ENCODE results near the gene RIMBP2.
"Not testable (repeated sequence)": the region's sequence is repeated elsewhere in the genome, so short reads cannot be mapped to it uniquely, and the experiment has no call there.

RIMBP2 gene

DNA sequence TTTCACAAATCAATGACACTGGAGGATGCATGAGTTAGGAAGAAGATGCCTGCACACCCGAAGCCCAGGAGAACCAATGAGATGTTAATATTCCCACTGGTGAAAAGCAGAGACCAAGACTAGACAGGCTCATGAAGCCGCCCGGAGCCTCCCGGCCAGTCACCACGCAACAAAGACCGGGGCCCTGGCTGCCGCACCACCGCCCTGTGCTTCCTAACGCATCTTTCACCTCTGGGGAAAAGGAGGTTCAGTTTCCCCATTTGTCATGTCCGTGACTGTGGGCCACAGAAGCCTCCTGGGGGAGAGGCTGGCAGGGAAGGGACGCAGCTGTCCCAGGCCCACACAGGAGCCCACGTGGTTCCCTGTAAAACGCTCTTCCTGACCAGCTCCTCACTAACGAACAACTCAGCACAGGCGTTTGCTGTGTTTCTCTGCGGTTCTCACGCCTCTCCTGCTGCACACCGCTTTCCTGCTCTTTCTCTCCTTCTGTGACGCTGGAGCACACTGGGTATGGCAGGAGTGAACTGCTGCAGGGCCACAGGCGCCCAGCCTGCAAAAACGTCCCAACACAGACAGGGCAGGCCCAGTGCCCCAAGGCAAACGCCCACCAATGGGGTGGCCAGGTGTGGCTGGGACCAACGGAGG is 10.8 kb downstream of the RIMBP2 start:
- DNase-seq (ENCODE audit: low spot score) = no peak

DNA sequence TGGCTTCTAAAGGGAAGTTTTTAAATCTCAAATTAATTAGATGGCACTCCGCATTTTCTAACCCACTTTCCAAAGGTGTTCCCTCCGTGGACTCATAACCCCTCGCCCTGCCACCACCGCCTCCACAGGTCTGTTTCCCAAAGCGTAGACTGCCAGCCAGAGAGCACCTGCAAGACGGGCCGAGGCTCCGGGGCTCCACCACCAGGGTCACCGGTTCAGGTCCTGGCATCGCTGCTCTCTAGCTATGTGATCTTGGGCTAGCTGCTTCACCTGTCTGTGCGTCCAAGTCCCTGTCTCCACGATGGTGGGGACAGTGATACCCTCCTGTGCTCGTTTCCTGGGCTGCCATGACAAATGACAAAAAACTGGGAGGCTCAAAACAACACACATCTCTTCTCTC is 11.5 kb downstream of the RIMBP2 start:
- DNase-seq (ENCODE audit: low spot score) = no peak

DNA sequence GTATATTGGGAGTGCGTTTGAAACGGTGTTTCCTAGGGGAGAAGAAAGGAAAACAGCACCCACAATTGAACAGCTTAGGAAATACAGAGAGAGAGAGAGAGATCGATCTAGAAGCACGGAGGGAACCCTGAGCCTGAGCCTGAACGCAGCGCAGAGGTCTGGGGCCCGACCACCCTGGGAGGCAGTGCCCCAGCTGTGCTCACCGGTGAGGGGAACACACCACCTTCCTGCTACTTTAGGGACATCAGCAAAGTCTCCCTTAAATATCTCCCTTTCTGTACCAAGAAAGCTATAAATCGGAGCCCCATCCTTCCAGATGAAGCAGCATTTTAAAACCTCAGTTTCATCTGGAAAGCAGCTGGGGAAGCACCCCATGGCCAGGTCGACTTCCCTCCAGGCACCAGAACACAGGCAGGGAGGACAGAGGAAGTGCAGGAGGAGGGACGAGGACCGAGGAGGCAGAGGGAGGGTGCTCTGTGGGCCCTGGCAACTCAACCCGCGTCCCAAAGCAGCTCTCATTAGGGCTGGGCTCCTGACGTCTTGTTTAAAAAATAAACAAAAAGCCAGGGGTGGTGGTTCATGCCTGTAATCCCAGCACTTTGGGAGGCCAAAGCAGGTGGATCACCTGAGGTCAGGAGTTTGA is 12.2 kb downstream of the RIMBP2 start:
- no peak for DNase-seq (ENCODE audit: low spot score)

DNA sequence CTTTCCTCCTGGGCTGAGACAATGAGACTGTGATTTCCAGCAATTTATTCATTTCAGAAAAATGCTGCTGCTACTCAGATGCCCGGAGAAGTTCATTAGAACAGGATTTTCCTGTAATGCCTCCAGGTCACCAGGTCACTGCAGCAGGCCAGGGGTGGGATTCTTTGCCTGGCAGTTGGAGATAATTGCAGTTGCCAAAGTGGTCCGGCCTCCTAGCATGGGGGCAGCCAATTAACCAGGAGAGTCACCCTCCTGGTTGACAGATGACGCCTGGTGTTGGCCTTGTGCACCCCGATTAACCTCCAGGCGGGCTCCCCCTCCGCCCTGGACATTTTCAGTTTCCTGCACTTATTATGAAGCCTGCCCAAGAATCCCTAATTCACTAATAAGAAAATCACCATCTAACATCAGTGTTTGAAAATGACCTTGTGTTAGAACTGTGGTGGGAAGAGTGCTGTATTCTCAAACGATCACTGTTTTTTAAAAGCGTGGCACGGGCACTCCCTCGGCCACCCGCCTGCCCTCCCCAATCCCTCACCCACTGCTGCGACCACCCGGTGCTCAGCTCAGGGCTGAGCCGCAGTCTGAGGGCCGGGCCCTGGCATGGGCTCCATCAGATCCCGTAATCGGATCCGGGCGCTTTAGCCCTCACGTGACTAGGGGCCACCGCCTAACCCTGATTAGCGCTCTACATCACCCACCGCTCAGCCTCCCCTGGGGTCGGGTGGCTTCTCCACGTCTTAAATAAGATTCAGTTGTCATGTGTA is 12.9 kb downstream of the RIMBP2 start:
- DNase-seq (ENCODE audit: low spot score) = no peak

DNA sequence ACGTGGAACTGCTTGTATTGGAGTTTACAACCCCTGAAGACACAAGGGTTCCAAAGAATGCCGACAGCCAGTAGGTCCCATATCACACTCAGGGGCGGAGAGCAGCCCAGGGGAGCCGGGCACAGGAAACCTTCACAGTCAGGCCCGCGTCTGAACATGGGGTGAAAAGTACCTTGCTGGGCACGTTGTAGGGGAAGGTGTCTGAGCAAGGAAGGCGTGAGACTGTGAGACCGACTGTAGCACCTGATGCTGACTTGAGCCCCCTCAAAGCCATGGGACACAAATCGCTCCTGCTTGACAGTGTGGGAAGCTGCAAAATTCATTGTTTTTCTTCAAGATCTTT is 14.7 kb downstream of the RIMBP2 start:
- DNase-seq (ENCODE audit: low spot score) = no peak

DNA sequence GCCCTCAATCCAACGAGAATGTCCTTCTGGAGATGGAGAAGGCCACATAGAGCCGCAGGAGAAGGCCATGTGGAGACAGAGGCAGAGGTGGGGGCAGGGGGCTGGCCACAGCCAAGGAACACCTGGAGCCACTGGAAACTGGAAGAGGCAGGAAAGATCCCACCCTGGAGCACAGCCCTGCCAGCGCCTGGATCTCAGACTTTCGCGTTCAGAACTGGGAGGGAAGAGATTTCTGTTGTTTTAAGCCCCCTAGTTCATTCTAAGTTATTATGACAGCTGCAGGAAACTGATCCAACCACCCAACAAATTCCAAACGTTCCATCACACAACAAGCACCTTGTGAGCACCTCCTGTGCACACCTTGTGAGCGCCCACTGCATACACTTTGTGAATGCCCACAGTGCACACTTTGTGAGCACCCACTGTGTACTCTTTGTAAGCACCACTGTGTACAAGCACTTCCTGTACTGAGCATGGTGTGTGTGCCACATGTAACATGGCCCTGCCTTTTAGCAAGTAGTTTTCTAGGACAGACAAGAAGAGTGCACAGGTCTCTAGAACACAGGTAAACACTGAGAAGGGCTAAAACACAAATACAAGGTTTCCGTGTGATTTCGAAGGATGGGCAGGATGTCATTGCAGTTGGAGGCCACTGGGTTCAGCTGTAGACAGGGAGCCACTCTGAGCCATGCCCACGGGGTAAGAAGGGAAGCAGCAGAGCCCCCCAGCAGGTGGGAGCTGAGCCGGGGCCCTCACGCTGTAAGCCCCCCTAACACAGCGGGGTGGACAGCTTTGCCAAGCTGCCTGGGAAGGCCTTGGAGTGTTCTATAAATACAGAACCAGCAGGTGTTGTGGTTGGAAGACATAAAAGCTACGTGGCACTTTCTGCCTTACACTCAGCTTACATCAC is 15.4 kb downstream of the RIMBP2 start:
- DNase-seq (ENCODE audit: low spot score) = no peak

DNA sequence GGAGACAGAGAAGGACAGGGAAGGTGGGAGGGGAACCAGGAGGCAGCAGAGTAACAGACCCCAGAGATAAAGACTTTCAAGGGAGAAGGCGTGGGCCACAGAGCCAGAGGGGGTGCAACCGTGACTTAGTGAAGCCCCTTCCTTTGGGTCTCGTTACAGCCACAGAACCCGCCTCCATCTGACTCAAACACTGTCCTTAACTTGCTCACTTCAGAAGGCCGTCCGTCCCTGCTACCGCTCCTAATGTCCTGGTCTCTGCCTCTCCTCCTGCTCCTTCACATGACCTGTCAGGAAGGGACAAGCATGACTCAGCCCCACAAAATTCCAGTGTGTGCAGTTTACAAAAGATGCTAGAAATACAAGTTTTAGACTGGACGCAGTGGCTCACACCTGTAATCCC is 18.0 kb downstream of the RIMBP2 start:
- no peak for DNase-seq (ENCODE audit: low spot score)

DNA sequence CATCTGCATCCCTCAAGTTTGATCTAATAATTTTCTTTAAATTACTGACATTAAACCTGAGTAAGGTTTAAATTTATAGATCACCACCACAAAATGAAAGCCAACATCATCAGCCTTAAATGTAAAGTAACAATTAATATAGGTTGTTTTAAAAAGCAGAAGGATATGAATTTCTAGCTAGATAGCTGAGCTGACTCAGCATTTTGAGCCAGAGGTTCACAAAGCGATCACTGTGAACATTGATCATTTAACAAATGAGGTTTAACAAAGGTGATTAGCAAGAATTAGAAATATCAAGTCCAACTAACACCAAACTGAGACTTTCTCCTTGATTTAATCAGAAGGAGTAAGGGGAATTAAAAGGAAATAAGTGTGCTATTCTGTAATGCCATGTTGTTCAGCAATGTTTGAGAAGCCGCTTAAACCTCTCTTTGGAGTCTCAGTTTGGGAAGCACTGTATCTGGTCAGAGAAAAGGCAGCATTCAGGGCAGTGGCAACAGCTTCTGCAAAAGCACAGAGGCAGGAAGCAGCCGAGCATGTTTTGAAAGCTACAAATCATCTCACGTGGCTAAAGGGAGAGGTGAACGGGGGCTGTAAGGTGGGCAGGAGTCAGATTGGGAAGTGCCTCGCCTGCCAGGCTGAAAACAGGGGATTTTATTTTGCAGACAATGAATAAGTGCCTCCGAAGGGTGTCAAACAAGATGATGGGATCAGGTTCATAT is 19.6 kb downstream of the RIMBP2 start:
- no peak for DNase-seq (ENCODE audit: low spot score)

DNA sequence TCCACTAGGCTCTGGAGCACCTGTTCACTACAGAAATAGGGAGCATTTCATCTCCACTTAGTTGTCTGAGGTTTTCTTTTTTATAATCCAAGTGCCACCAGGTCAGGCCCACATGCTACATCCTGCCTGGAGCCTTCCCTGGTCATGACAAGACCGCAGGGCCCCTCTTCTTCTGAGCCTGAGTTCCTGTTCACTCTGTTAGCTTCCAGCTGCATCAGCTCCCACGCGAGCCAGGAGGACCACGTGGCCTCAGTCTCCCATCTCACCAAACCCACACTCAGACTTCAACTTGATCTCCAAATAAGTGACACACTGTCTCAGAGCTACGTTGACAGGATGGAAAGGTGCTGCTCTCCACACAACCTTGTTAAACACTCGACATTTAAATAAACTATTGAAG is 21.0 kb downstream of the RIMBP2 start:
- no peak for DNase-seq (ENCODE audit: low spot score)

DNA sequence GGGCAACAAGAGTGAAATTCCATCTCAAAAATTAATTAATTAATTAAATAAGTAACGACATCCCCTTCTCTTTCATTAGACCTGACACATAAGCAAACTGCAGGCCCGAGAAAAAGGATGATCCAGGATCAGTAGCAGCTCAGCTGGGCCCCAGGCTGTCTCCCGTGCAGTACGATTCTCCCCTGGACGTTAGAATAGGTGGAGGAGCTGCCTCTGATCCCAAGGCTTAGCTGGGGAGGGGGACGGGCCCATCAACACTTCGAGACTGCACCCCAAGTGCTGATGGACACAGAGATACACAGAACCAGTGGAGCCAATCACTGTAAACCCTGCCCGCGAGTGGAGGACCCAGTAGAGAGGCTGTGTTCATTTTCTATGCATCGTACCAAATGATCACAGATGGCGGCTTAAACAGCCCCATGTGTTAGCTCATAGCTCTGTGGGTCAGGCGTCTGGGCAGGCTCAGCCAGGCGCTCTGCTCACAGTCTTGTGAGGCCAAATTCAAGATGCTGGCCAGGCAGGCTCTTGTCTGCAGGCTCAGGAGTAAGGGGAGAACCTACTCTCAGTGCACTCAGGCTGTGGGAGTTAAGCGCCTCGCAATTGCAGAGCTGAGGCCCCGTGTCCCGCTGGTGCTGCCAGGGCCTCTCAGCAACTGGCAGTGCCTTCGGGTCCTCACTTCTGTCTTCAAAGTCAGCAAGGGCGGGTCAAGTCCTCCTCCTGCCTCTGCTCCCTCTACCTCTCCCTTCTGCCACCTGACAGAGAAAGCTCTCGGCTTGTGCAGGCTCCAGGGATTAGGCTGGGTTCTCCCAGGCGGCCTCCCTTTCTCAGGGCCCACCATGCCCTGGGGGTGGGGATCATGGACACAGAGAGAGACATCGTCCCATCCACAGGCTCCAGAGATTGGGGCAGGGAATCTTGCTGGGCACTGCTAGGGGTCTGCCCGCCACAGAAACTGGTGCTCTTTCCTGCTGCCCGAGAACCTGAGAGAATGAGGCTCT is 26.4 kb downstream of the RIMBP2 start:
- no peak for DNase-seq (ENCODE audit: low spot score)

DNA sequence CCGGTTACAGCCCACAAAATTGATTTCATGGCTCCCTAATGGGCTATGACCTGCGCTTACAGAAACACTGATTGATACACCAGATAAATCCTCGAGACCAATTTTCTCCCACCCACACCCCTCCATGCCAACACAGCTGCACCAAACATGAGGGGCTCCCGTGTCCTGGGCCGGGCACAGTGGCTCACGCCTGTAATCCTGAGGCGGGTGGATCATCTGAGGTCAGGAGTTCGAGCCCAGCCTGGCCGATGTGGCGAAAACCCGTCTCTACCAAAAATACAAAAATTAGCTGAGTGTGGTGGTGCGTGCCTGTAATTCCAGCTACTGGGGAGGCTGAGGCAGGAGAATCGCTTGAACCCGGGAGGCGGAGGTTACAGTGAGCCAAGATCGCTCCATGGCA is 27.1 kb downstream of the RIMBP2 start:
- DNase-seq (ENCODE audit: low spot score) = not testable (repeated sequence)

DNA sequence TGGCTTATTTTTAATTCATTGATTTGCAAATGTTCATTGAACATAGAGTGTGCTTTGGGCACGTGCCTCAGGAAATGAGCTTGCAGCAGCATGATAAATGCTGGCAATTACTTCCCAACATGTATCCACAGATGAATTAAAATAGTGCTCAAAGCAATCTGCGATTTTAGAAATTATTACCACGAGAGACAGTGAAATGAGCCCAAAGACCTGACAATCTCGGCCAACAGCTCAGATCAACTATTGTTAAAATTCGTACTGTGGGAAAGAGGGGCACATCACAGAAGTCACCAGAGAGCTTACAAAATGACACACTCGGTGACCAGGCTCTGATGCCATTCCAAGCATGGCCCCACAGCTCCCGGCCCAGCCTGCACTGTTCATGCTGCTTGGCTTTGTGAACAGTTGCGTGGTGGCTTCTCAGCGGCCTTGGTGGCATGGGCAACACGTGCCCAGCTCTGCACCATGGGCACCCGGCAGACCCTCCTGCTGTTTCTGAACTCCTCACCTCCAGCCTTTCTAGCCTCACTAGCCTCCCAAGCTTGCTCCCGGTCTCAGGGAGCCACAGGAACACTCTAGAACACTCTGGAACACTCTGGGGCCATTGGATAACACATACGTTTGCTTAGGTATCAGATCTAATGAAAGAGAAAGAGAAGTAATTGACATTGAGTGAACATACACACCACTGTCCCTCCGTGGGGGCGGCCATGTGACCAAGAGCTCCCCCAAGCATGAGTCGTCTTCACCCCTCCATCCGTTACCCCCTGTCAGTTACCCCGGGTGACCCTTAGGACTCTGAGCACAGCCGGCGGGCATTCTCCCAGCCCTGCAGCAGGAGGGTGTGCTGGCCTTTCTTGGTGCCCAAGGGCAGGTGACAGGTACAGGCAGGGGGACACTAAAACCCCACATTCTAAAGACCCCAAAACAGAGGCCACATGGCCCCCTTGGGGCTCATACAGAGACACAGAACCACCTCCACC is 28.0 kb downstream of the RIMBP2 start:
- DNase-seq (ENCODE audit: low spot score) = no peak

DNA sequence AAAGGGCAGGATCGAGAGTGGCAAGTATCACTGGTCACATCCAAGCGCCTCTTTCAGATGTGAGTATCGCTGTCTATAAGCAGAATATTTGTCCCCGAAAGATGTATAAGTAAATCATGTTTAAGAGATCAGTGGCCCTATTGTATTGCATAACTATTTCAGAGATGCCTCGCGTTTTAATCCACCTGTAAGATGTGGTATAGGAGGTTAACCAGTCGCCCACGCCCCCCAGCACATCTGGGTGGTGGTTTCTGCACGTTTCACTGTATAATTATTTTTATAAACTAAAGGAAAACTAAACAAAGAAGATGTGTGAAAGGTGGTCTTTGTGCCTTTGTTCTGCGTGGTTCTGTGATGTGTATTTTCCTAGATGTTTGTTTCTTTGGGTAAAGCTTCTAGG is 28.9 kb downstream of the RIMBP2 start:
- no peak for DNase-seq (ENCODE audit: low spot score)

DNA sequence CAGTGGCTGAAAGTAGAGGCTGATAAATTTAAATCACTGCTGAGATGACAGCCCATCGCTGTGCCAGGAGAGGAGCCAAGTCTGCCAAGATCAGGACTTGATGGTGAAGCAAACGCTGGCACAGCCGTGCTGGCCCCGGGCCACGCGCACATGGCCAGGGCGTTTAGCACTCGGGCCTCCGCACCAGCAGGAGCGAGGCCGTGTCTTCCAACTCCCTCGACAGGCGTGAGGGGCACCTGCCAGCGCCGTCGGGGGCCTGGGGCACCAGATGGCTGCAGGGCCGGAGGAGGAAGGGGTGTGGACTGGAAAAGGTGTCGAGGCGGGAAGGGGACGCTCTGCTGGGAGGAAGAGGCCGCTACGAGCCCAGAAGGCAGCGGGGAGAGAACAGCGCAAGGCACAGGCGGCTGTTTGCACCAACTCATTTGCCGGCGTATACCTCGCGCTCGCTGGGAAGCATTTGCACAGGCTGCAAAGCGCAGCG is 29.5 kb downstream of the RIMBP2 start:
- DNase-seq (ENCODE audit: low spot score) = no peak

DNA sequence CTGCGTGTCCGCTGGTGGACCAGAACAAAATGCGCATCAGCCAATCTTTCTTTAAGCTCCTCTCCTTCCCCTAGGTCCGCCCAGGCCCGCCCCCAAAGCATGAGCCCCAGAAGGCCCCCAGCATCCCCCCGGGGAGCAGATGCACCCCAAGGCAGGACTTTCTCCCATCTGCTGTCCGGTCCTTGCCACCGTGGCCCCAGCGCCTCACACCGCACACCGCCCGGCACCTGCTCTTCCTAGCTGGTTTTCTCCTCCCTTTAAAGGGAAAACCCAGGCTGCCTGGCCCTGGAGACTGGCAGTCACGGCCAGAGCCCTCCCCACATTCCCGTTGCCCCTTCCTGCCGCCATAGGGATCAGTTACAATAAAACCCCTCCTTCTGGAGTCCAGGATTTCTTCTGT is 30.2 kb downstream of the RIMBP2 start:
- DNase-seq (ENCODE audit: low spot score) = no peak

DNA sequence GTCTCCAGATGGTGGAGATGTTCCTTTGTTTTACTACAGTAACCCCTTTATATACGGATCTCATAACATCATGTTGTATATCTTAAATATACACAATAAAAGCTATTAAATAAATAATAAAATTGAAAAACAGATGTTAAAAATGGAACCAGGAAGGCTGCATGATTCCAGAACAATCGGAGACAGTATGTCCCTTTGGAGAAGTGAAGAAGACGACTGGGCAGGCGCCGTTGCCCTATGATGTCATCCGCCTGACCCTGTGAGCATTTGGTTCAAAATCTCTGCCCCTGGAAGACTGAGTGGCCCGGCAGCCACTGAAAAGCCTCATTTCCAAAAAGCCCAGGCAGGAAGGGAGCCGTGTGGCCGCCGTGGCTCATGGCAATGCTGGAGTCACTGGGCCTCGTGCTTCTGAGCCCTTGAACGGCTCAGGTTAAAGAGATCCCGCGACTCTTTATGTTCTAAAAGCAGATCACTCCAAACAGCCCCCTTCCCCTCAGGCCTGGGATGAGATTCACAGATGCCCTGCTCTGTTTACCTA is 30.8 kb downstream of the RIMBP2 start:
- DNase-seq (ENCODE audit: low spot score) = no peak

DNA sequence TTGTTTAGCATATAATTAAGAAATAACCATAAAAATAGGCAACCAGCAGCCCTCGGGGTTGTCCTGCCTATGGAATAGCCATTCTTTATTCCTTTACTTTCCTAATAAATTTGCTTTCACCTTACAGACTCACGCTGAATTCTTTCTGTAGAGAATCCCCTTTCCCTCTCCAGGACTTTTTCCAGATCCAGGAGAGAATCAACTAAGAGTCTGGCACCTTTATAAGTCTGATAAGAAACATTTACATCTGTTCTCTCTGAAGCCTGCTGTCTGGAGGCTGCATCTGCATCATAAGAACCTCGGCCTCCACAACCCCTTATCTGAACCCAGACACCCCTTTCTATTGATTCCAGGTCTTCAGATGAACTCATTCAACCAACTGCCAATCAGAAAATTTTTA is 32.3 kb downstream of the RIMBP2 start:
- DNase-seq (ENCODE audit: low spot score) = no peak

DNA sequence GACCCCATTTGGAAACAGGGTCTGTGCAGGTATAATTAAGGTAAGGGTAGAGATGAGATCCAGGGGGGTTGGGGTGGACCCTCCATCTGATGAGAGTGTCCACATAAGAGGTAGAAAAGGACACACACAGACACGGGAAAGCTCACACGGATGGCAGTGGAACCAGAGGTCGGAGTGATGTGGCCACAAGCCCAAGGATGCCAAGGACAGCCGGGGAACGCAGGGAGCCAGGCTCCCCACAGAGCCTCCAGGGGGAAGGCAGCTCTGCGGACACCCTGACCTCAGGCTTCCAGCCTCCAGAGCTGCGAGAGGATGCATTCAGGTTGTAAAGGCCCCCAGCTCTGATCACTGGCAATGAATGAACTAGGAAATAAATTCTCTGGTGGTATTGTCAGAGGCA is 33.0 kb downstream of the RIMBP2 start:
- DNase-seq (ENCODE audit: low spot score) = no peak

DNA sequence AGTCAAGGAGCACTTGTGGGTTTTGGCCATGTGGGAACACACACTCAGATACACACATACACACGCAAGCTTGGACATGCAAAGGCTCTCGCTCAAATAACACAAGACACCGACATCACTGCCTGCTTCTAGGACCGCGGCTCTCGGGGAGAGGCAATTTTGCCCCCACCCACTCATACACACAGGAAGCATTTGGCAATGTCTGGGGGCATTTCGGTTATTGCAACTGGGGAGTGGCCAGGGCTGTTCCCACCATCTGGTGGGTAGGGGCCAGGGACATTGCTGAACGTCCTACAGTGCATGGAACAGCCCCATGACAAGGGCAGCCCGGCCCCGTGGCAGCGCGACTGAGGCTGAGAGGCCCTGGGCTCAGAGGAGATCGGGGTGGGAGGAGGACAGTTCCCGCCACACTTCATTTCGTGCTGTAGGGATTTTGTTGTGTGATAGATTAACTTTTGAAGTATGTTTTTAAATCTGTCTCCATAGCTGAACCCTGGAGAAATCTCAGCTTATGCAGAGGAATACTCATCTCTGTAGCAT is 35.6 kb downstream of the RIMBP2 start:
- no peak for DNase-seq (ENCODE audit: low spot score)
